ENCODE measurements around the gene RLF. TPM values are rescaled to one million over a fixed set of nuclear protein-coding genes. Genes with fewer than 3 reads are reported as not detected.

Gene RLF
- total RNA-seq, 6 experiments from 2014 or later: 7.2 to 10.2 (median 8.8) TPM

DNA sequence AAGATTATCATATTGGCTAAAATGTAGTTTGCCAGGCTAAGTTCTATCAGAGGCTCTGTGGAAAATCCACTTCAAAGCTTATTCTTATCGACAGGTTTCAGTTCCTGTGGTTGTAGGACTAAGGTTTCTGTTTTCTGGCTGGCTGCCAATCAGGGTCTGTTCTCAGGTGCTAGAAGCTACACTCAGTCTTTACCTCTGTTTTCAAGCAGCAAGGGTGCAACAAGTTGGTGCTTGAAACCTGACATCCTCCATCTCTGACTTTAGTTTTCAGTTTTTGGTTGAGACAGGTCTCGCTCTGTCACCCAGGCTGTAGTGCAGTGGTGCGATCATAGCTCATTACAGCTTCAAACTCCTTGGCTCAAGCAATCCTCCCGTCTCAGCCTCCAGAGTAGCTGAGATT lies 71.3 kb downstream of the RLF start:
- no peak for TF ChIP-seq CTCF (IDR thresholded peaks at IDR 0.05)
- Mint-ChIP-seq H3K36me3 (ENCODE audit: low read depth) (peaks cover 38% of the 10 kb centered on the region), H3K4me1 (ENCODE audit: low read depth) (no peaks in the 10 kb centered on the region), H3K27me3 (ENCODE audit: insufficient read depth) (no peaks in the 10 kb centered on the region), H3K4me3 (no peak overlapping the region), H3K9me3 (no peaks in the 10 kb centered on the region), H3K27ac (no peak overlapping the region)
- DNase-seq: no peak

GRCh38 chr1:40239626-40240025 lies 78.4 kb downstream of the RLF start:
- Mint-ChIP-seq H3K4me1 (ENCODE audit: low read depth) (peaks cover 55% of the 10 kb centered on the region), H3K27ac (no peak overlapping the region), H3K4me3 (no peak overlapping the region), H3K9me3 (no peaks in the 10 kb centered on the region), H3K27me3 (ENCODE audit: insufficient read depth) (peaks cover 7% of the 10 kb centered on the region; the same call in 1 of the 2 replicates), H3K36me3 (ENCODE audit: low read depth) (peaks cover 56% of the 10 kb centered on the region)
- TF ChIP-seq CTCF (IDR thresholded peaks at IDR 0.05): no peak
- no peak for DNase-seq

GRCh38 chr1:40240390-40240789 lies 79.2 kb downstream of the RLF start:
- peaks cover 7% of the 10 kb centered on the region; the same call in 1 of the 2 replicates for H3K27me3 Mint-ChIP-seq (ENCODE audit: insufficient read depth)
- no peak overlapping the region for H3K27ac Mint-ChIP-seq
- H3K36me3 Mint-ChIP-seq (ENCODE audit: low read depth): peaks cover 54% of the 10 kb centered on the region
- no peak for DNase-seq
- peaks cover 62% of the 10 kb centered on the region for H3K4me1 Mint-ChIP-seq (ENCODE audit: low read depth)
- TF ChIP-seq CTCF (IDR thresholded peaks at IDR 0.05): no peak
- no peak overlapping the region for H3K4me3 Mint-ChIP-seq
- no peaks in the 10 kb centered on the region for H3K9me3 Mint-ChIP-seq

- Mint-ChIP-seq H3K4me1 (ENCODE audit: low read depth) (peaks cover 62% of the 10 kb centered on the region), H3K9me3 (no peaks in the 10 kb centered on the region), H3K36me3 (ENCODE audit: low read depth) (peaks cover 44% of the 10 kb centered on the region), H3K27me3 (ENCODE audit: insufficient read depth) (peaks cover 7% of the 10 kb centered on the region; the same call in 1 of the 2 replicates), H3K4me3 (peak overlapping the region; percentile 47), H3K27ac (peak overlapping the region; percentile 83)
- no peak for DNase-seq
- no peak for TF ChIP-seq CTCF (IDR thresholded peaks at IDR 0.05)
Measured at GRCh38 chr1:40241362-40241761, 80.2 kb downstream of the RLF start.

- Mint-ChIP-seq H3K9me3 (no peaks in the 10 kb centered on the region), H3K36me3 (ENCODE audit: low read depth) (peaks cover 24% of the 10 kb centered on the region), H3K4me3 (no peak overlapping the region), H3K27me3 (ENCODE audit: insufficient read depth) (peaks cover 7% of the 10 kb centered on the region; the same call in 1 of the 2 replicates), H3K4me1 (ENCODE audit: low read depth) (peaks cover 61% of the 10 kb centered on the region), H3K27ac (no peak overlapping the region)
- no peak for TF ChIP-seq CTCF (IDR thresholded peaks at IDR 0.05)
- DNase-seq: no peak
Measured at GRCh38 chr1:40243351-40243750, 82.2 kb downstream of the RLF start.
